B cell (primary cell): ENCODE results near the gene CLSTN2. TPM values are rescaled to one million over a fixed set of nuclear protein-coding genes. Genes with fewer than 3 reads are reported as not detected.

Experiments
- ATAC-seq: fragments of 200-7000 bp; cut with Tn5 transposase; one replicate; pipeline ENCODE4 v1.10.0; 2021; ENCODE audit warnings: low read depth, mild to moderate bottlenecking, moderate number of reproducible peaks, moderate library complexity
- CTCF ChIA-PET: fragments of 350-600 bp; sonication (Branson Sonifier 250); formaldehyde crosslinking; loops from one replicate; lab custom pipeline; 2021; ENCODE audit warnings: antibody characterized with exemption, inconsistent platforms; lab: Charles Lee
- POLR2A ChIA-PET: fragments of 350-600 bp; sonication (Branson Sonifier 250); formaldehyde crosslinking; loops from one replicate; lab custom pipeline; 2021; ENCODE audit warnings: antibody characterized with exemption; lab: Charles Lee
- DNase-seq: peaks from one replicate; pipeline ENCODE4 v3.0.0; 2013
- H2AFZ ChIP-seq: 2 replicates; pipeline ENCODE4 v1.6.1; 2012; ENCODE audit warnings: mild to moderate bottlenecking, low read depth, low read length; ENCODE audit not compliant: insufficient read depth, poor library complexity, severe bottlenecking
- H3K27ac ChIP-seq, 2 donors: 1 replicate in 1 of 2; 2 replicates in 1 of 2; pipeline ENCODE4 v1.5.1; 2012 to 2013; ENCODE audit warnings: low read length in 2 of 2, mild to moderate bottlenecking in 2 of 2, moderate library complexity in 1 of 2
- H3K27me3 ChIP-seq, 4 experiments: fragments of 200-600 bp in 1 of 4; sonication (generic) in 1 of 4; replicated peaks in 1 of 4; 1 replicate in 2 of 4; 2 replicates in 2 of 4; pipeline versions ENCODE4 v1.6.1 to v1.7.0; 2013 to 2016; ENCODE audit warnings: low read length in 3 of 4, mild to moderate bottlenecking in 2 of 4, mixed read lengths in 1 of 4, moderate library complexity in 1 of 4; ENCODE audit not compliant: insufficient read depth in 4 of 4, control insufficient read depth in 3 of 4; ENCODE audit errors: control extremely low read depth in 1 of 4
- H3K36me3 ChIP-seq, 2 experiments: replicated peaks in 1 of 2; 1 replicate in 1 of 2; 2 replicates in 1 of 2; pipeline versions ENCODE4 v1.6.1 to v1.7.1; 2013; ENCODE audit warnings: low read length in 1 of 2; ENCODE audit not compliant: insufficient read depth in 2 of 2, control insufficient read depth in 1 of 2; ENCODE audit errors: control extremely low read depth in 1 of 2, extremely low read depth in 1 of 2
- H3K4me1 ChIP-seq, 2 donors: fragments of 200-600 bp in 1 of 2; sonication (generic) in 1 of 2; 1 replicate in 1 of 2; 2 replicates in 1 of 2; pipeline versions ENCODE4 v1.5.1 to v1.6.1; 2013 to 2017; ENCODE audit warnings: low read length in 2 of 2; ENCODE audit not compliant: control insufficient read depth in 2 of 2, insufficient read depth in 2 of 2
- H3K4me2 ChIP-seq: replicated peaks from 2 replicates; pipeline ENCODE3; 2012; ENCODE audit warnings: mild to moderate bottlenecking, low read depth, low read length; ENCODE audit not compliant: poor library complexity, severe bottlenecking
- H3K4me3 ChIP-seq, 5 experiments: fragments of 200-600 bp in 1 of 5; sonication (generic) in 1 of 5; 1 replicate in 3 of 5; 2 replicates in 2 of 5; pipeline versions ENCODE4 v1.5.1 to v1.7.0; 2011 to 2016; ENCODE audit warnings: low read length in 4 of 5, mild to moderate bottlenecking in 4 of 5, low read depth in 2 of 5, control low read depth in 1 of 5, moderate library complexity in 1 of 5; ENCODE audit not compliant: insufficient read depth in 1 of 5; ENCODE audit errors: control extremely low read depth in 1 of 5, extremely low read depth in 1 of 5
- H3K79me2 ChIP-seq: fragments of 200-600 bp; sonication (generic); one replicate; pipeline ENCODE4 v1.6.0; 2016; ENCODE audit warnings: low read length; ENCODE audit not compliant: control insufficient read depth, insufficient read depth
- H3K9ac ChIP-seq: fragments of 200-600 bp; sonication (generic); 2 replicates; pipeline ENCODE4 v1.6.1; 2017; ENCODE audit warnings: mild to moderate bottlenecking, low read length, moderate library complexity
- H3K9me3 ChIP-seq, 3 donors: one replicate each; pipeline versions ENCODE4 v1.6.1 to v1.7.1; 2013; ENCODE audit warnings: low read length in 2 of 3; ENCODE audit not compliant: control insufficient read depth in 2 of 3, insufficient read depth in 1 of 3; ENCODE audit errors: control extremely low read depth in 1 of 3
- H4K20me1 ChIP-seq: 2 replicates; pipeline ENCODE4 v1.6.0; 2012; ENCODE audit warnings: mild to moderate bottlenecking, low read length; ENCODE audit not compliant: insufficient read depth, control insufficient read depth, poor library complexity, severe bottlenecking
- H3K27ac Mint-ChIP-seq: one replicate; pipeline ENCODE4 v1.8.0; 2021; ENCODE audit warnings: mixed read lengths
- H3K27me3 Mint-ChIP-seq: one replicate; pipeline ENCODE4 v1.8.0; 2021; ENCODE audit warnings: mixed read lengths
- H3K4me1 Mint-ChIP-seq: one replicate; pipeline ENCODE4 v1.8.0; 2021; ENCODE audit warnings: mixed read lengths
- H3K4me3 Mint-ChIP-seq: one replicate; pipeline ENCODE4 v1.8.0; 2021; ENCODE audit warnings: mixed read lengths
- H3K9me3 Mint-ChIP-seq: one replicate; pipeline ENCODE4 v1.8.0; 2022; ENCODE audit warnings: mixed read lengths; ENCODE audit not compliant: insufficient read depth
- CTCF ChIP-seq: fragments of 200-600 bp; IDR thresholded peaks from one replicate; pipeline ENCODE4 v1.8.0; 2022; ENCODE audit warnings: antibody characterized with exemption, mild to moderate bottlenecking
- EZH2 ChIP-seq: IDR thresholded peaks from 2 replicates; pipeline ENCODE4 v1.6.1; 2012; ENCODE audit warnings: borderline replicate concordance, low read depth, mild to moderate bottlenecking, moderate library complexity, low read length; ENCODE audit not compliant: insufficient read depth, poor library complexity, severe bottlenecking
- intact Hi-C: fragments of 100-400 bp; cut with micrococcal nuclease; formaldehyde crosslinking; loops from one replicate; pipeline ENCODE4 v1.10.0; 2022
- polyA plus RNA-seq: library from polyadenylated mRNA; depleted of rRNA; stranded (reverse); fragments of >200 nt; gene quantifications from 2 replicates; pipeline ENCODE4 v1.2.3, GENCODE V29; 2012
- total RNA-seq, 2 donors: library from RNA; stranded (reverse); fragments of 120-200 nt in 1 of 2; gene quantifications; 1 replicate in 1 of 2; 2 replicates in 1 of 2; pipeline versions ENCODE4 v1.2.3 to v1.2.4, GENCODE V29; 2013 to 2022

Gene CLSTN2
- total and polyA plus RNA-seq, 2 donors (not counting 1 experiment from before 2014, with no cell fraction given) = not detected

DNA sequence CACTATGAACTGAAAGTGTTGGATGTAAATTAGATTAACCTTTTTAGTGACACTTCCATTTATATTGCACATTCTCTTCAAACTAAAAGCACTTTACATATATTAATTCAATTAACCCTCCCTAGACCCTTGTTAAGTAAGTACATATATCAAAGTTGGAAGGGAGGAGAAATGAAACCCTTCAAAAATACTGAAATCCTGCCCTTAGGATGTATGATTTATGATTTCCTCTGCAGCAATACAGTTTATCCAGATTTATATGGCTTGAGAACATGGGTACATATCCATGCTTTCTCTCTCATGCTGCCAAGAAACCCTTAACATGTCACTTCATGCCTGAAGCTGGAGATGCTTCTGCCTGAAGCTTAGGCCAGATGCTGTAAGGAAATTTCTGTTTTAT lies 11.0 kb downstream of the CLSTN2 start:
- Histone ChIP-seq H2AFZ (no peak overlapping the region), H3K79me2 (no peaks in the 10 kb centered on the region), H3K4me3 (no peak overlapping the region), H3K4me1 (no peaks in the 10 kb centered on the region), H3K4me2 (no peak overlapping the region), H3K9me3 (peaks cover 0 to 3% (median 0%) of the 10 kb centered on the region in 3 donors), H3K27ac (no peak overlapping the region), H3K36me3 (no peaks in the 10 kb centered on the region), H3K27me3 (no peaks in the 10 kb centered on the region), H4K20me1 (no peaks in the 10 kb centered on the region), H3K9ac (no peak overlapping the region)
- Mint-ChIP-seq H3K4me3 (no peak overlapping the region), H3K27me3 (peaks cover 24% of the 10 kb centered on the region), H3K4me1 (no peaks in the 10 kb centered on the region), H3K27ac (no peak overlapping the region), H3K9me3 (no peaks in the 10 kb centered on the region)
- no peak for DNase-seq
- ChIA-PET POLR2A (no interaction called here), CTCF (no interaction called here)
- ATAC-seq = no peak
- intact Hi-C loops = no loop called here
- TF ChIP-seq CTCF (no peak), EZH2 (no peak)

DNA sequence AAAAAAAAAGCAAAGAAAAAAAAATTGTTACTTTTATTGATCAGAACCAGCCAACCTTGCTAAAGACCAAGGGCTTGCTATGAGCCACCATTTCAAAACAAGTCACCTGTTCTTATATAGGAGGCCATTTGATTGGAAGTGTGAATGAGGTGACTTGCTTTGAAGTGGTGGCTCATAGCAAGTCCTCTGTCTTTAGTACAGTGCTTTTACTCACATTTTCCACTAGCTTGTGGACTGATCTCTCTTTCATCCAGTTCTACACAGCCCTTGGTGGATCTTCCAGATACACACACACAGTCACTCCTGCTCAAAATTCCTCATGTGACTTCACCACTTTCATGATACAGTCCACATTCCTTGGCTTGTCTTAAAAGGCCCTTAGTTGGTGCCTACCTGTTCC lies 13.5 kb downstream of the CLSTN2 start:
- CTCF ChIA-PET = no interaction called here
- no peak overlapping the region for H3K4me2 ChIP-seq
- Mint-ChIP-seq H3K9me3 (no peaks in the 10 kb centered on the region), H3K27ac (no peak overlapping the region), H3K27me3 (peaks cover 6% of the 10 kb centered on the region), H3K4me1 (no peaks in the 10 kb centered on the region), H3K4me3 (no peak overlapping the region)
- H2AFZ ChIP-seq = no peak overlapping the region
- no peaks in the 10 kb centered on the region for H3K4me1 ChIP-seq
- POLR2A ChIA-PET = no interaction called here
- H3K36me3 ChIP-seq = no peaks in the 10 kb centered on the region
- DNase-seq = no peak
- peaks cover 0 to 3% (median 0%) of the 10 kb centered on the region in 3 donors for H3K9me3 ChIP-seq
- H3K9ac ChIP-seq = no peak overlapping the region
- no peaks in the 10 kb centered on the region for H3K27me3 ChIP-seq
- no peak for ATAC-seq
- no peak overlapping the region for H3K27ac ChIP-seq
- no peaks in the 10 kb centered on the region for H3K79me2 ChIP-seq
- TF ChIP-seq CTCF (no peak), EZH2 (no peak)
- H3K4me3 ChIP-seq = no peak overlapping the region
- intact Hi-C loops = no loop called here
- no peaks in the 10 kb centered on the region for H4K20me1 ChIP-seq
